Fibroblast of peridontal ligament (primary cell): ENCODE measurements around the gene CARTPT.

Experiments
- DNase-seq: peaks from one replicate; pipeline ENCODE4 v3.0.0-alpha.2; 2010; ENCODE audit errors: extremely low read depth

The CARTPT gene

GRCh38 chr5:71719063-71719964 is at the start of gene CARTPT:
Gene CARTPT, plus strand, starts transcription at chr5:71719275. Its CDS starts 19 bp downstream, at chr5:71719294.
- DNase-seq = no peak

- no peak for DNase-seq
Observed at GRCh38 chr5:71677977-71678376, 41.1 kb upstream of the CARTPT start.

- no peak for DNase-seq
Observed at GRCh38 chr5:71679714-71680113, 39.4 kb upstream of the CARTPT start.

GRCh38 chr5:71680510-71680909 is 38.6 kb upstream of the CARTPT start:
- DNase-seq = no peak

- no peak for DNase-seq
Observed at GRCh38 chr5:71681296-71681695, 37.8 kb upstream of the CARTPT start.

GRCh38 chr5:71684309-71684708 is 34.8 kb upstream of the CARTPT start:
- DNase-seq = no peak

- no peak for DNase-seq
Observed at GRCh38 chr5:71693828-71694427, 25.1 kb upstream of the CARTPT start.

GRCh38 chr5:71695071-71695470 is 24.0 kb upstream of the CARTPT start:
- DNase-seq = no peak

GRCh38 chr5:71695595-71695994 is 23.5 kb upstream of the CARTPT start:
- DNase-seq = no peak

- no peak for DNase-seq
Observed at GRCh38 chr5:71697967-71698366, 21.1 kb upstream of the CARTPT start.

- no peak for DNase-seq
Observed at GRCh38 chr5:71699233-71699632, 19.8 kb upstream of the CARTPT start.

- no peak for DNase-seq
Observed at GRCh38 chr5:71699751-71700150, 19.3 kb upstream of the CARTPT start.

GRCh38 chr5:71700803-71701202 is 18.3 kb upstream of the CARTPT start:
- DNase-seq = no peak

GRCh38 chr5:71701407-71701806 is 17.7 kb upstream of the CARTPT start:
- no peak for DNase-seq

GRCh38 chr5:71703941-71704340 is 15.1 kb upstream of the CARTPT start:
- DNase-seq = no peak

- DNase-seq = no peak
Observed at GRCh38 chr5:71705421-71705820, 13.7 kb upstream of the CARTPT start.

- DNase-seq = no peak
Observed at GRCh38 chr5:71706906-71707305, 12.2 kb upstream of the CARTPT start.

GRCh38 chr5:71711610-71712009 is 7.5 kb upstream of the CARTPT start:
- DNase-seq = no peak

- no peak for DNase-seq
Observed at GRCh38 chr5:71714911-71715310, 4.2 kb upstream of the CARTPT start.

GRCh38 chr5:71727978-71728377 is 8.9 kb downstream of the CARTPT start:
- DNase-seq = no peak

- DNase-seq = no peak
Observed at GRCh38 chr5:71731015-71731414, 11.9 kb downstream of the CARTPT start.

GRCh38 chr5:71732011-71732410 is 12.9 kb downstream of the CARTPT start:
- DNase-seq = no peak

GRCh38 chr5:71734141-71734540 is 15.1 kb downstream of the CARTPT start:
- DNase-seq = peak; percentile 5
